ENCODE measurements around the gene ANKRD29.

DNA sequence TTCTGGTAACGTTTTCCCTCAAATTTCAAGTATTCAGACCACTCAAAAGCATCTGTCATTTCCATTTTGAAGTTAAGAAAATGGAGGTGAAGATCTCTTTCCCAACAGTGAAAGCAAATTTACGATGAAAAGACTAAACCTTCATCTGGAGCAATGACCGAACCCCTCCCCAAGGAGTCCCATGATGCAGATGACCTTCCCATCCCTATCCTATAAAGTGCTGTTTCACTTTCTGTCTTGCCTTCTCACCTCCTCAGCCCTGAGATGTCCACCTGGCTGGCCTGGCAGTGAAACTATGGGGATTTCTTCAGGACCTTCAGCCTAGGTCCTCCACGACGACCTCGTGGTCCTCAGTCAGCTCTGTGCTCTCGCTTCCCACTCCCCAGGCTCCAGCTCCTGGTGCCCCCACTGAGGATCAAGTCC, 75.5 kb downstream of the ANKRD29 start:
- no peak for TF ChIP-seq EZH2phosphoT487 (IDR thresholded peaks at IDR 0.05; ENCODE audit: borderline replicate concordance)
- TF ChIP-seq, protein P1, sequence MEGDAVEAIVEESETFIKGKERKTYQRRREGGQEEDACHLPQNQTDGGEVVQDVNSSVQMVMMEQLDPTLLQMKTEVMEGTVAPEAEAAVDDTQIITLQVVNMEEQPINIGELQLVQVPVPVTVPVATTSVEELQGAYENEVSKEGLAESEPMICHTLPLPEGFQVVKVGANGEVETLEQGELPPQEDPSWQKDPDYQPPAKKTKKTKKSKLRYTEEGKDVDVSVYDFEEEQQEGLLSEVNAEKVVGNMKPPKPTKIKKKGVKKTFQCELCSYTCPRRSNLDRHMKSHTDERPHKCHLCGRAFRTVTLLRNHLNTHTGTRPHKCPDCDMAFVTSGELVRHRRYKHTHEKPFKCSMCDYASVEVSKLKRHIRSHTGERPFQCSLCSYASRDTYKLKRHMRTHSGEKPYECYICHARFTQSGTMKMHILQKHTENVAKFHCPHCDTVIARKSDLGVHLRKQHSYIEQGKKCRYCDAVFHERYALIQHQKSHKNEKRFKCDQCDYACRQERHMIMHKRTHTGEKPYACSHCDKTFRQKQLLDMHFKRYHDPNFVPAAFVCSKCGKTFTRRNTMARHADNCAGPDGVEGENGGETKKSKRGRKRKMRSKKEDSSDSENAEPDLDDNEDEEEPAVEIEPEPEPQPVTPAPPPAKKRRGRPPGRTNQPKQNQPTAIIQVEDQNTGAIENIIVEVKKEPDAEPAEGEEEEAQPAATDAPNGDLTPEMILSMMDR (conservative IDR thresholded peaks at IDR 0.05; ENCODE audit: low read length), result no peak

Measured in Loucy (cell line).